Stimulated activated CD8-positive, alpha-beta memory T cell treated with anti-CD3 and anti-CD28 coated beads, Interleukin-7, amount 100 ng/mL, for 4 hours (primary cell): ENCODE results near the gene YPEL3.

Experiments used
- DNase-seq, 2 donors: peaks; one replicate each; pipeline ENCODE4 v3.0.0-alpha.2; 2020; ENCODE audit warnings: low read depth in 2 of 2

Gene YPEL3

DNA sequence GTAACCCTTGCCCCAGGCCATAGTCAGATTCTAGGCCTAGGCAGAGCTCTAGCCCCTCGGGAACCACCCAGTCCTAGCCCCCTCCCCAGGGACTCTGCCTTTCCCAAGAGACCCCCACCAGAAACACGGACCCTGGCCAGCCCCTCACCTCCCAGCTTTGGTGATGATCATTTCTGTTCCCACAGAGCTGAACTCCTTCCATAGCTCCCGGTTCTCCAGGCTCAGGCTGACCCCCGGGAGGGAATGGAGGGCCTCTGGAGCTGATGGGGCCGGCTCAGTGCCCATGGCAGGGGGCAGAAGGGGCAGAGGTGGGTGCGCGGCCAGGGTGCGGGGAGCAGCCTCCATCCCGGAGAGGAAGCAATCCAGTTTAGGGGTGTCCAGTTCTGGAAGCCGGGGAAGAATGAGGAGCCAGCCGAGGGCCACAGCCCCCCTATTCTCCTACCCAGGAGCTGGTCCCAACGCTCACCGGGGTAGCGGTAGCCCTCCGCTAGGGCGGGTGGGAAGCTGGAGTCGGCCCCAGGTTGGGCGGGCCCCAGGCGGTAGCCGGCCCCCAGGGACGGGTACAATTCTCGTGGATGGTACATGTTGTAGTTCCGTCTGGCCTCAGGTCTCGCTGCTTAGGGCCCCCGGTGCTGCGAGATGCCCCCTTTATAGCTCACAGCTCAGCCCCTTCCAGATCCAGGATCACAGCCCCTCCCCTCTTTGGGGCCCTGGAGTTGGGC, 5.2 kb downstream of the YPEL3 start:
- DNase-seq: no peak

DNA sequence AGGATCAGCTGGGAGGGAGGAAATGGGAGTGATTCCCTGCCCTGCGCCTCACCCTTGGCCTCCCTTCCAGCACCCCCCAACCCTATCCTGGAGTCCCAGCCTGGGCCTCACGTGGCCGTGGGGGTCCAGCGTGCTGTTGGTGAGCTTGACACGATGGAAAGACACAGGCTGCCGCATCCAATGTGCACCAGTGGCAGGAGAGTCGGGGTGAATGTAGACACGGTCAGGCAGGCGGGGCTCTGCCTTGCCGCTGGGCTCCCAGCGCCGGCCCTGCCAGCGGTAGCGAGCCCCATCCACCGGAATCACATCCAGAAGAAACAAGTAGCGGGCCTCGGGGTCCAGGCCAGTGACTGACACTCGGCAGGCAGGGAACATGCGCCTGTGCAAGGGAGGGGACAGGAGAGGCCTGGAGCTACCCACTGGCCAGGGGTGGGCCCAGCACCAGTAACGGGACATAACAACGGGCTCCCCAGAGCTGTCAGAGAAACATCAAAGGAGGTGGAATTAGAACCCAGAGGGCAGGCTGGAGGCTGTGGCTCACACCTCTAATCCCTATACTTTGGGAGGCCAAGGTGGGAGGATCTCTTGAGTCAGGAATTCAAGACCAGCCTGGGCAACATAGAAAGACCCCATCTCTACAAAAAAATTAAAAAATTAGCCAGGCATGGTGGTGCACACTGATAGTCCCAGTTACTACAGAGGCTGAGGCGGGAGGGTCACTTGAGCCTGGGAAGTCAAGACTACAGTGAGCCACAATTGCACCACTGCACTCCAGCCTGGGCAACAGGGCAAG, 7.0 kb downstream of the YPEL3 start:
- DNase-seq: no peak

- no peak for DNase-seq
Observed at GRCh38 chr16:30088237-30088831, 7.7 kb downstream of the YPEL3 start.

GRCh38 chr16:30087181-30087898, 8.7 kb downstream of the YPEL3 start:
- no peak for DNase-seq

- DNase-seq: no peak
Observed at GRCh38 chr16:30086291-30087140, 9.5 kb downstream of the YPEL3 start.

- no peak for DNase-seq
Observed at GRCh38 chr16:30085820-30086219, 10.2 kb downstream of the YPEL3 start.

DNA sequence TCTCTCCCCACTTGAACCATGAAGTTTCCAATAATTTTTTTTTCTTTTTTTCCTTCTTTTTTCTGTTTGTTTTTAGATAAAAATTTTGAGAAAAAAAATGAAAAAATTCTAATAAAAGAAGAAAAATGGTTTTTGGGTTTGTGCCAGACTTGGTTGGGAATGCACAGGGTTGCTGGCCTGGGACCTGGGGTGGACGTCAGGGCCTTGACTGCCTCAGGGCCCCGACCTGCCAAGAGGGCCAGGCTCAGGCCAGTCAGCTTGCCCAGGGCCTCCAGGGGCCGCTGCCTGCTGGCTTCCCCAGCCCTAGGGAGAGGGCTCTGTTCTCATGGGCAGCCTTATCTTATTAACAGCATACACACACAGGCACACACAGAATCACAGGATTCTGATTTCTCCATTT, 10.8 kb downstream of the YPEL3 start:
- DNase-seq: no peak

- DNase-seq: no peak
Observed at GRCh38 chr16:30084816-30085159, 11.2 kb downstream of the YPEL3 start.

- no peak for DNase-seq
Observed at GRCh38 chr16:30084096-30084815, 11.8 kb downstream of the YPEL3 start.

GRCh38 chr16:30083216-30084055, 12.6 kb downstream of the YPEL3 start:
- no peak for DNase-seq

DNA sequence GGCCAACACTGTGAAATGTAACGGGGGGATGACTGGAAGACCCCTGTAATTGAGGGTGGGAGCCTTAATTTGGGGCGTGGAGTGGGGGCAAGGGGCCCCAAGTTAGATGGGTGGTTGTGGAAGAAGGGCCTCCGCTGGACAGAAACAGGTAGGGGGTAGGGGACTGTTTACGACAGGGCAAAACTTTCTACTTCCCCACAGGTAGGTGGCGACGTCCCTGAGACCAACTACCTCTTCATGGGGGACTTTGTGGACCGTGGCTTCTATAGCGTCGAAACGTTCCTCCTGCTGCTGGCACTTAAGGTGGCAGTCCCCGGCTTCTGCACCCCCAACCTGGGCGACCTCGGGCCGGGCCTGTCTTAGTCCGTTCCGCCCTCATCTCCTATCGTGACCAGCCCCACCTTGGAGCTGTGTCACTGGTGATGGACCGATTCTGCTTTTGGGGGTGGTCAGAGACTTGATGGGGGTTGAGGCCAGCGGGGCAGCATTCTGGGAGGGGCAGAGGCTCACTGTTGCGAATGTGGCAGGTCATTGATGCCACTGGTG, 13.4 kb downstream of the YPEL3 start:
- no peak for DNase-seq

GRCh38 chr16:30079480-30079879, 16.5 kb downstream of the YPEL3 start:
- no peak for DNase-seq

- DNase-seq: no peak
Observed at GRCh38 chr16:30078744-30079143, 17.3 kb downstream of the YPEL3 start.

DNA sequence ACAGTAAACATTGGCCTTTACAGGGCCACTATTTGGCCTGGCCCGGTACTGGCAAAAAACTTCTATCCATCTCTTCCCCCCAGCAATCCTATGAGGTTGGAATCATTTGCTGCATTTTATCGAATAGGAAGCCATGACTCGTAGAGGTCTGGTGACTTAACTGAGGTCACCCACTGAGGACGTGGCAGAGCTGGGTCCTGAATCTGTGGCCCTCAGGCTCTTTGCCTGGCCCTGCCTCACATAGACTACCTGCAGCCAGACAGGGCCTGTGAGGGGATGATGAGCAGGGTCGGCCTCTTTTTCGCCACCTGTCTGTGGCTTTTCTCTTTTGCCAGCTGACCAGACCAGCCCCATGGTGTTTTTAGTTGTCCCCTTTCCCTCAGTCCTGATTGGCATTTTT, 18.4 kb downstream of the YPEL3 start:
- DNase-seq: no peak

DNA sequence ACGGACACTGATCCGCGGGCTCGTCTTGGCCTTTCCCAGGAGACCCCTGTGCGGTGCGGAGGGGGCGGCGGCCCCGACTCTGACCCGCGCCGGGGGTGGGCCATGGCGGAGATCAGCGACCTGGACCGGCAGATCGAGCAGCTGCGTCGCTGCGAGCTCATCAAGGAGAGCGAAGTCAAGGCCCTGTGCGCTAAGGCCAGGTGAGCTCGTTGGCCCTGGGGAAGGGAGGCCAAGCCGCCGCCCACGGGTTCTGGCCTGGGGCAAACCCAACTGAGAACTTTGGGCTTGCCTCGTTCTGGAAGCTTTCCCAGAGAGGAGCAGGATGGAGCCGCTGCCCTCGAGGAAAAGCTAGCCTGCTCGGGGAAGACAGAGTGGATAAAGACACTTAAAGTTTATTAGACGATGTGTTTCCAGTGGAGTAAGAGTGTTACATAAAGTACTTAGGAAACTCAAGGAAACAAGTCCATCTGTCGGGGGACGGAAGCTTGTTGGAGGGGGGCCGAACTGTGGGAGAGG, 19.7 kb downstream of the YPEL3 start:
- no peak for DNase-seq

DNA sequence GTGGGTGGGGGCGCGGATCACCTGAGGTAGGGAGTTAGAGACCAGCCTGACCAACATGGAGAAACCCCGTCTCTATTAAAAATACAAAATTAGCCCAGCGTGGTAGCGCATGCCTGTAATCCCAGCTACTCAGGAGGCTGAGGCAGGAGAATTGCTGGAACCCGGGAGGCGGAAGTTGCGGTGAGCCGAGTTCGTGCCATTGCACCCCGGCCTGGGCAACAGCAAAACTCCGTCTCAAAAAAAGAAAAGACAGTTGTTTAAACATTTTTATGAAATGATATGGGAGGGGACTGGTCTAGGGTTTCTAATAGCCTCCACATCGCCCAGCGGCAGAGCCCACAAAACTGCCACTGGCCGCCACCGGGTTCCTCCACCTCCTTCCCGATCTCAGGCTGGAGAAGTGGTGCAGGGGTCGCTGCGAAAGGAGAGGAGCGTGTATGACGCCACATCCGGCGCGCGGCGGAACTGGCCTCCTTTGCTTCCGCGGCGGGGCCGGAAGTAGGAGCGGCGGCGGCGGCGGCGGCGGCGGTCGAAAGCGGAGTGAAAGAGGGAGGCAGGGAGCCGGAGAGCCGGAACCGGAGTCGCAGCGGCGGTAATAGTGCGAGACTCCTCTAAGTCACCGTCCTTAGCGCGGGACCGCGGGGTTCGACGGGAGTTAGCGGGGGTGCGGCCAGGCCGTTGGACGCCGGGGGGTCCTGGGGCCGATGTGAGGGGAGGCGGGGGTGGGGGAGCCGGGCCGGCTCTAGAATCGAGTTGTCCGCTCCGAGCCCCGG, 20.3 kb downstream of the YPEL3 start, which contains the start of gene PPP4C:
Gene PPP4C, plus strand, starts transcription at position 492 of the 773 bp plus-strand sequence. CDS start 384 bp downstream, outside the sequence.
- DNase-seq: peak; percentile 69 to 84

GRCh38 chr16:30070490-30070889, 25.5 kb downstream of the YPEL3 start:
- DNase-seq: no peak
